Femur (tissue), 1 donor: ENCODE measurements around the gene PSME4.
A peak's percentile ranks its signal among the peaks of the same experiment; 100 is the strongest.

Source experiments
- DNase-seq: peaks from one replicate; pipeline ENCODE4 v3.0.0-alpha.2; 2017

The PSME4 gene, protein sequence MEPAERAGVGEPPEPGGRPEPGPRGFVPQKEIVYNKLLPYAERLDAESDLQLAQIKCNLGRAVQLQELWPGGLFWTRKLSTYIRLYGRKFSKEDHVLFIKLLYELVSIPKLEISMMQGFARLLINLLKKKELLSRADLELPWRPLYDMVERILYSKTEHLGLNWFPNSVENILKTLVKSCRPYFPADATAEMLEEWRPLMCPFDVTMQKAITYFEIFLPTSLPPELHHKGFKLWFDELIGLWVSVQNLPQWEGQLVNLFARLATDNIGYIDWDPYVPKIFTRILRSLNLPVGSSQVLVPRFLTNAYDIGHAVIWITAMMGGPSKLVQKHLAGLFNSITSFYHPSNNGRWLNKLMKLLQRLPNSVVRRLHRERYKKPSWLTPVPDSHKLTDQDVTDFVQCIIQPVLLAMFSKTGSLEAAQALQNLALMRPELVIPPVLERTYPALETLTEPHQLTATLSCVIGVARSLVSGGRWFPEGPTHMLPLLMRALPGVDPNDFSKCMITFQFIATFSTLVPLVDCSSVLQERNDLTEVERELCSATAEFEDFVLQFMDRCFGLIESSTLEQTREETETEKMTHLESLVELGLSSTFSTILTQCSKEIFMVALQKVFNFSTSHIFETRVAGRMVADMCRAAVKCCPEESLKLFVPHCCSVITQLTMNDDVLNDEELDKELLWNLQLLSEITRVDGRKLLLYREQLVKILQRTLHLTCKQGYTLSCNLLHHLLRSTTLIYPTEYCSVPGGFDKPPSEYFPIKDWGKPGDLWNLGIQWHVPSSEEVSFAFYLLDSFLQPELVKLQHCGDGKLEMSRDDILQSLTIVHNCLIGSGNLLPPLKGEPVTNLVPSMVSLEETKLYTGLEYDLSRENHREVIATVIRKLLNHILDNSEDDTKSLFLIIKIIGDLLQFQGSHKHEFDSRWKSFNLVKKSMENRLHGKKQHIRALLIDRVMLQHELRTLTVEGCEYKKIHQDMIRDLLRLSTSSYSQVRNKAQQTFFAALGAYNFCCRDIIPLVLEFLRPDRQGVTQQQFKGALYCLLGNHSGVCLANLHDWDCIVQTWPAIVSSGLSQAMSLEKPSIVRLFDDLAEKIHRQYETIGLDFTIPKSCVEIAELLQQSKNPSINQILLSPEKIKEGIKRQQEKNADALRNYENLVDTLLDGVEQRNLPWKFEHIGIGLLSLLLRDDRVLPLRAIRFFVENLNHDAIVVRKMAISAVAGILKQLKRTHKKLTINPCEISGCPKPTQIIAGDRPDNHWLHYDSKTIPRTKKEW (N-terminal part only)

DNA sequence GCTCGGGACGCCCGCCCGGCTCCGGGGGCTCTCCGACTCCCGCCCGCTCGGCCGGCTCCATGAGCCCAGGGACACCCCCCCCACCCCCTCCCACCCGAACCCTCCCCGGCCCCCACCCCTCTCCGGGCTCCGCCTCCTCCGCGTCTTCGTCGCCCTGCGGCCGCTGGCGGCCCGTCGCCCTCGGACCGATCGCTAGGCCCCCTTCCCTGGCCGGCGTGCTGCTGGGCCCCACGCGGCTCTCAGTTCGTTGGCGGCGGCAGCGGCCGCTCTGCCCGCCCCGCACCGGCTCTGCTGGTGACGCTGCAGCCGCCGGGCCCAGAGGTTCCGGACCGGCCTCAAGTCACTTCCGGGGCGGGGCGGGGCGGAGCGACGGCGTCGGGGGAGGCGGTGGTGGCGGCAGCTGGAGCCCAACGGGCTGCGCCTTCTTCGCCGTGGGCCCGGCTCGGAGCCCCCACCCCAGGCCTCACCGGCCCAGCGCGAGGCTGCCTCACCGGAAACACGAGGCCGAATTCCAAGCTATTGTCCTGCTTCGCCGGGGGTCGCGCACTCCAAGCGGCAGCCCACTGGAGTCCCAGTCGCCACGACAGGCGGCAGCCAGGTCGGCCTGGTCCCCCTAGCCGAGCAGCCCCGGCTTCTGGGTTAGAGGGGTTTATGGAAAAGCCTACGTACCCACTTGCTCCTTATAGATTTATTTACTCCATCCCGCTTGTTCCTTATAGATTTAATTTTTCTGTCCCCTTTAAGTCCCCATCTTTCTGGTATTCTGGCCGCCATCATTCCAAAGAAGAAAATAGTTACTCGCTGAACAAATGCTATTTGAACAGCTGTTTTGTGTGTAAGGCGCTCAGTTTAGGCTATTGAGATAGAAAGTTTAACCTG lies at the start of gene PSME4:
Gene PSME4, minus strand, starts transcription at position 270 of the 879 bp plus-strand sequence. Its CDS starts 209 bp downstream, at position 61.
- DNase-seq, result peak; percentile 97

DNA sequence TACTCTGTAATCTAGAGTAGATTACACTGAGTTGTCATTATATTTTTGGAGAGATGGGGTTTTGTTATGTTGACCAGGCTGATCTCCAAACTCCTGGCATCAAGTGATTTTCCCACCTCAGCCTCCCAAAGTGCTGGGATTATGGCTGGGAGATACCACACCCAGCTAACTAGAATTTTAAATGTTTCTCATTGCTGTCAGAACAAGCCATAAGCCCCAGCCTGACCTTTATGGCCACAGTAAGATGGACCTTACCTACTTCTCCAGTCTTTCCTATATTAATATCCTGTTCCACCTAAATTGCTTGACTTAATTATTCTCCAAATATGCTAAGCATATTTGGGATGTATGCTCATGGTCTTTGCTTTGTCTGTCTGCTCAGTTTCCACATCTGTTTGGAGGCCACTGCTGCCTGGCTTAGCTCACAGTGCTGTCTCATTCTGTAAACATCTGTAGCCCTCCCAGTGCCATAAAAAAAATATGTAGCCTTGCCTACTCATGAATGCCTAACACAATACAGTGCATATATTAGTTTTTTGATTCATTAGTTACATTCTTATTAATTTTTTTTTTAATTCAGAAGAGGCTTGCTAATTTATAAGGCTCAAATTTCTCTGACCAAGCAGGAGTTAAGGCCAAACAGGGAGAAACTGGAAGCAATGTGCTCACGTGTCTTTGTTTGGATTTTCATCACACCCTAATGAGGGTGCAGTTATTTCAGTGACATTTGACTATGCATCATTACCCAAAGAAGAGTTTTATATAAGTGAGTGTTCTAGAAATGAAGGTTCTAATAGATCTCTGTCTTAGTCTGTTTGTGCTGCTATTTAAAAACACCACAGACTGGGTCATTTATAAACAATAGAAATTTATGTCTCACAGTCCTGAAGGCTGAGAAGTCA lies 45.3 kb upstream of the PSME4 start:
- peak; percentile 28 for DNase-seq

DNA sequence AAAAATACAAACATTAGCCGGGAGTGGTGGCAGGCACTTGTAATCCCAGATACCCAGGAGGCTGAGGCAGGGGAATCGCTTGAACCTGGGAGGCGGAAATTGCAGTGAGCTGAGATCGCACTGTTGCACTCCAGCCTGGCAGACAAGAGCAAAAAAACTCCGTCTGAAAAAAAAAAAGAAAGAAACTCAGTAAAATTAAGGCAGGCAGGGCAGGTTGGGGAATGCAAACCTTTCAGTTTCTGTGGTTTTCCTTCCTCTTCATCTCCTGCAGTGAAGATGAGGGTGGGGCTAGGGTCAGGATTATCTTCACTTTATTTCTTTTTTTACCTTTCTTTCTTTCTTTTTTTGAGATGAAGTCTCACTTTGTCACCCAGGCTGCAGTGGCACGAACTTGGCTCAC lies 43.2 kb upstream of the PSME4 start:
- no peak for DNase-seq

DNA sequence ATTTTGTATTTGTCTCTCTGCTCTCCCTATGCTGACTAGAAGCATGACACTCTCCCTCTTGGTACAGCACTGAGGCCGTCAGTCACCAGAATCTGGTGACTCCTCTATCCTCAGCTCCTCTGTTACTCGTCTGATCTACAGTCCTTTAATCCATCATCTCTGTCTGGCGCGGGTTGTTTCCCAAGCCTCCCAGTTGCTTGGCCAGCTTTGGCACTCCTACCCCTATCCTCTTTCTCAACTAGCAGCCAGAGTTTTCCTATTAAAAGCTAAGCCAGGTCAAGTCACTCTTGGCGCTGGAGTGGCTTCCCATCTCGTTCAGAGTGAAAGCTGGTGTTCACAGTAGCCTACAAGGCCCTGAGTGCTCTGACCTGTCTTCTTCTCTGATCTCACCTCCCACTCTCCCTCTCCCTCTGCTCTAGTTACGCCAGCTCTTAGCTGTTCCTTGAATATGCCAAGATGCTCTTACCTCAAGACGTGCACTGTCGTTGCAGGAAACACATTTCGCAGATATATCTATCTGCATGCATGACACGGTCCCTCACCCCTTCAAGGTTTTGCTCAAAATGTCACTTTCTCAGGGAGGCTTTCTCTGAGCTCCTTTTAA lies 41.8 kb upstream of the PSME4 start:
- no peak for DNase-seq

DNA sequence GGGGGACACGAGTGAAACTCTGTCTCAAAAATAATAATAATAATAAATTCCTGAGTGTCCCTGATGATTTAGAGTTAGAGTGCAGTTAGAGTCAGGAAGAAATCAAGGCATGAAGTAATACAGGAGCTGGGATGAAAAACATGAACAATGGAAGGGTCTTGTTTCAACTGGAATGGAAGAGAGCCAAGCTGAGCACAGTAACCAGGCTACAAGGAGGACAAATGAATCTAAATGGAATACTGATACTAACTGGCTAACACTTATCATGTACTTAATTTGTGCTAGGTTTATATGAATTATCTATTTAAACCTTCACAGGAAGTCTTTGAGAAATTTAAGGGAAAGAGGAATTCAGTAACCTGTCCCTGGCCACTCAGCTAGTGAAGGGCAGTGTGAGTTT lies 38.8 kb upstream of the PSME4 start:
- DNase-seq, result no peak

DNA sequence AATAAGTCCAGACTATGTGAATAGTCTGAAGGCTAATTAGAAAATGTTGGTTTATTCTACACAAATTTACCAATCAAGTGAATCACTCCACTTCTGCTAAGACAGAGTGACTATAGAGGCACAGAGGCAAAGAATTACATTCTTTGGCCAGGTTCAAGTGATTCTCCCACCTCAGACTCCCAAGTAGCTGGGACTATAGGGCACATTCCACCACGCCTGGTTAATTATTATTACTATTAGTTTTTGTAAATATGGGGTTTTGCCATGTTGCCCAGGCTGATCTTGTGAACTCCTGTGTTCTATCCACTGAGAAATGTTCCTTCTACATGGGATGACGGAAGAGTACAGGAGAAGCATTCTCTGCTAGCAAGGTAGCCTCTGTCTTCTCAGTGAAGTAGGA lies 37.6 kb upstream of the PSME4 start:
- no peak for DNase-seq

DNA sequence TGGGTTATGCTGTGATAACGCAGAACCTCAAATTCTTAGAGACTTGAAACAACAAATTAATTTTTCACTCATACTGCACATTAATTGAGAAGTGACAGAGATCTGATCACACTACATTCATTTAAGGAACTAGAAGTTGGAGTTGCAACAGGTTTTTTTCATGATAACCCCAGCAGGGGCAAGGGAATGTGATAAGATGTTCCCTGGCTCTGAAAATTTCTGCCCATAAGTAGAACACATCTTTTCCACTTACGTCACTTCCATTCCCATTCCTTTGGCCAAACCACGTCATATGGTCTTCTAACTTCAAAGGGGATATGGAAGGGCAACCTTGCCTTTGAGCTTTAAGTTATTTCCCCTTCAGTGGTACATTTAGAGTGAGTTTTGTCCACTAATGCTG lies 29.7 kb upstream of the PSME4 start:
- DNase-seq, result no peak

DNA sequence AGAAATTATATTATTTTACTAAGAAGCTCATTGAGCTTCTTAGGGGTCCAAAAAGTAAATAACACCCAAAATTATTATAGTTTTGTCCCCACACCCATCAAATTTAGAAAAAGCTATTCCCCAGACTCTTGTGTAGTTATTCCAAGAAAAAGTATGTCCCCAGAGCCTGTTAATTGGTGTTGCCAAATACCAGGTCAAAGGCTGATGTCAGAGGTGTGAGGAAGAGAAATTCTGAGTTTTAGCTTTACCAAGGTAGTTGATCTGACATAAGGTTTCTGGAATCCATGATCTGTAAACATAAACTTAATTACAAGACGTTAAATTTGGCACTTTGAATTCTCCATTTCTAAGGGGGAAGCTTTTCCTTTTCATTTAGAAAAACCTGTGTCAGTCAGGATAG lies 29.3 kb upstream of the PSME4 start:
- no peak for DNase-seq

DNA sequence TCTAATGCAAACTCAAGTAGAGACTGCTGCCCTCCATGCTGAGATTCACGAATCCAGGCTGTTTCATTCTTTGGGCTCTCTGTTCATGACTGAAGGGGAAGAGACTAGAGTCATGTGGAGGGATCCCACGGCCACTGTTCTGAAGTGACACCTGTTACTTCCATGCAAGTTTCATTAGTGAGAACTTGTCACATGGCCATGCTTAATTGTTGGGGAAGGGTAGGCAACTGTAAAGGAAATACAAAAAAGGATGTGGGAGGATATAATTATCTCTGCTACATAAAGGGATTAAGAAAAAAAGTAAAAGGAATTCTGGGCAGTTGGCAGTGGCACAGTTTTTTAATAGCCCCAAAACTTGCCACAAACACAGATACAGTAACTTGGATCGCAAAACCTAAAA lies 28.0 kb upstream of the PSME4 start:
- DNase-seq, result no peak

DNA sequence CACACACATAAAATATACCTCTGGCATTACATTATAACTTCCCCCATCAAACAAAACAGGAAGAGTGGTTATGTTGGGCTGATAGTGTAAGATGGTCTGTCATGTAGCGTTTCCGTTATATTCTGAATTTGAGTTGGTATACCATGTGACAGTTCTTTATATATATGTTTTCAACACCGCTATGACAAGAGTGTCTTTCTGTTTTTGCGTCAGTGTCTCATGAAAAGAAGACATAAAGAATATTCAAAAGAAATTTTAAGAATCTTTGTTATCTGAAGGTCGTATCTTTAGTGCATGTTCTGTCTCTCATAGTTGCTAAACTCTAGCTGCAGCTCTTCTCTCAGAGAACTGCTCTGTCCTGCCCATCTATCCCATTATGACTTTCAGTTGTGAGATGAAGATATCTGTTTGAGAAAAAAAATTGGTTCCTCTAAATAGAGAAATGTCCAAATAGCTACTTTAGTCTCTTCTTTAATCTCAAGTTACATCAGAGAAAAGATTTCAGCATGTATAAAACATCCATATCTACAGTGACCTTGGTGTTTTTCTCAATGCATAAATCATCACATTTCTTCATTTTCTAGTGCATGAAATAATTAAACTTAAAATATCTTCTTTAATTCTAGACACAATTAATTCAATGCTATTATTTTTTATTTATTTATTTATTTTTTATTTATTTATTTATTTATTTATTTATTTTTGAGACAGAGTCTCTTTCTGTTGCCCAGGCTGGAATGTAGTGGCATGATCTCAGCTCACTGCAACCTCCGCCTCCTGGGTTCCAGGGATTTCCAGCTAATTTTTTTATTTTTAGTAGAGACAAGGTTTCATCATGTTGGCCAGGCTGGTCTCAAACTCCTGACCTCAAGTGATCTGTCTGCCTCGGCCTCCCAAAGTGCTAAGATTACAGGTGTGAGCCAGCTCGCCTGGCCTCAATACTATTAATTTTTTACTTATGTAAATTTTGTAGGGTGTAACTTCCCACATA lies 24.3 kb upstream of the PSME4 start:
- DNase-seq, result no peak

DNA sequence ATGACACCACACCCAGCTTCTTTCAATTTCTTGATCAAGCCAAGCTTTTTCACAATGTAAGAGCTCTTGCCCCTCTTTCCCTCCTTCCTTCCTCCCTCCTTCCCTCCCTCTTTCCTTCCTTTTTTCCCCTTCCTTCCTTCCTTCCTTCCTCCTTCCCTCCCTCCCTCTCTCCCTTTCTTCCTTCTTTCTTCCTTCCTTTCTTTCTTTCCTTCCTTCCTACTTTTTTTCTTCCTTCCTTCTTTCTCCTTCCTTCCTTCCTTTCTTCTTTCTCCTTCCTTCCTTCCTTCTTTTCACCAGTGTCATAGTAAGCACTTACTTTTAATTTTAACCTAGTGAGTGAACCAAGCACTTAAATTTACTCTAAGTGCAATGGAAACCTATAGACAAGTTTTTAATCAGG lies 21.2 kb upstream of the PSME4 start:
- DNase-seq, result no peak

DNA sequence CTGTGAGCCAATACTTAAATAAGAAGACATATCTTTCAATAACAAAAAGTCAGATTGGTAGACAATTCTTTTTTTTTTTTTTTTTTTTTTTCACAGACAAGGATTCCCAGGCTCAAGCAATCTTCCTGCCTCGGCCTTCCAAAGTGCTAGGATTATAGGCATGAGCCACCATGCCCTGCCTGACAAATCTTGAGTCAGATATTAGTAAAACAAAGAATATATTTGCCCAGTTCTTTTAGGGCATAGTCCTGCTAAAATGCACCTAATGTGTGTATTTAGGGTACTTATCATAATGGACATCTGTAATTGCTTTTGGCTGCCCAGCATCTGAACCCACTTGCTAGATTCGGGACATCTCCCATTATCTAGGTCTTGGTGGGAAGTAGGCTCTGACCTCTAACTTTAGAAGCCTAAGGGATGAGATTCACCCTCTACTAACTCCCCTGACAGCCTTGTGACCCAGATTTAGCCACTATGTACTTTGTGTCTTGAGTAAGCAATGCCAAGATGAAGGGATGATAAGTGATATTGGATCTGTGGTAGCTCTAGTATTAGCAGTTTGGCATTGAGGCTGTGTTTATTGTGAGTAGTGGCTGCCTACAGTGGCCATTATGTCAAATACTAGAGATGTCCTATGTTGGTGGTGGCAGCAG lies 18.5 kb upstream of the PSME4 start:
- no peak for DNase-seq

DNA sequence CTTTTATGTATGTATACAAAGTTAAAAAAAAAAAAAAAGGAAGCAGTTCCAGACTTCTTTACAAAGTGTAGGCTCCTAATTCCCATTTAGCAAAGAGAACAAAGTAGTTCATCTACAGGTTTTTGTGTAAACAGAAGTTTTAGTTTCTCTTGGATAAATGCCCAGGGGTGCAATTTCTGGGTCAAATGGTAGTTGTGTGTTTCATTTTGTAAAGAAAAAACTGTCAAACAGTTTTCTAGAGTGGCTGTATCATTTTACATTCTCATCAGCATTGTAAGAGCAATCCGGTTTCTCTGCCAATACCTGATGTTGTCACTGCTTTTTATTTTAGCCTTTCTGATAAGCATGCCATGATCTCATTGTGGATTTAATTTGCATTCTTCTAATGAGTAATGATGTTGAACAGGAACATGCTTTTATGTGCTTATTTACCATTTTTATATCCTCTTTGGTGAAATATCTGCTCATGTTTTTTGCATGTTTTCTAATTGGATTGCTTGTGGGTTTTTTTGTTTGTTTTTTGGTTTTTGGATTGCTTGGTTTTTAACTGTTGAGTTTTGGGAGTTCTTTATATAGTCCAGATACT lies 16.6 kb upstream of the PSME4 start:
- no peak for DNase-seq

DNA sequence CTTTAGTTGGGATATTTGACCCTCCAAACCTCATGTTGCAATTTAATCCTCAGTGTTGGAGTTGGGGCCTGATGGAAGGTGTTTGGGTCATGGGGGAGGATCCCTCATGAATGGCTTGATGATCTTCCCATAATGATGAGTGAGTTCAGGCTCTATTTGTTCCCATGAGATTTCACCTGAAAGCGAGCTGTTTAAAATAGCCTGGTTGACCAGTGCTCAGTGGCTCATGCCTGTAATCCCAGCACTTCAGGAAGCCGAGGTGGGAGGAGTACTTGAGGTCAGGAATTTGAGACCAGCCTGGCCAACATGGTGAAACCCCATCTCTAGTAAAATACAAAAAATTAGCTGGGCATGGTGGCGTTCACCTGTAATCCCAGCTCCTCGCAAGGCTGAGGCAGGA lies 14.9 kb upstream of the PSME4 start:
- DNase-seq, result no peak

DNA sequence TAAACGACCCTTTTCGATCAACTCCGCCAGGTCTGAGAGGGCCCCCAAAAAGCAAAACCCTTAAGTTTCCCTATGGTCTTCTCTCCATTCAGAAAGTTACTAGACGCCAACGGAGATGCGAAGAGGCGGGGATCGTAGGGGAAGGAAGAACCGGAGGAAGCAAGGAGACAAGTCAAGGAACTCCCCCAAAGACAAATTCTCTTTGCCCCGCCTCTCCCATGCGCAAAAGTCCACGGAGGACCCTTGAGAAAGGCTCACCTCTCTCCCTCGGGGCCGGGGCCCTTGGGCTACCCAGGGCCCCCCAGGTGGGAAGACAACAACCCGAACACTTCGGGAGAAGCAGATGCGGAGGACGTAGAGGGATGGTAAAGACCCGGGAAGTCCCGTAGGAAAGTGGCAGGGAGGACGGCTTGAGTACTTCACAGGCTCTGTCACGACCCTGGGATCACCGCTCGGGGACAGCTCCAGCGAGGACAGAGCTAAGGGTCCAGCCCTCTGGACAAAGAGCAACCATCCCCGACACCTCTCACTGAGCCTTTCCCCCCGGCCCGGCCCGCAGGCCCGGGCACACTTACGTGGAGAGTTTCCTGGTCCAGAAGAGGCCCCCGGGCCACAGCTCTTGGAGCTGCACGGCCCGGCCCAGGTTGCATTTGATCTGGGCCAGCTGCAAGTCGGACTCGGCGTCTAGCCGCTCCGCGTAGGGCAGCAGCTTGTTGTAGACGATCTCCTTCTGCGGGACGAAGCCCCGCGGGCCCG lies 647 bp downstream of the PSME4 start:
- peak; percentile 55 for DNase-seq

DNA sequence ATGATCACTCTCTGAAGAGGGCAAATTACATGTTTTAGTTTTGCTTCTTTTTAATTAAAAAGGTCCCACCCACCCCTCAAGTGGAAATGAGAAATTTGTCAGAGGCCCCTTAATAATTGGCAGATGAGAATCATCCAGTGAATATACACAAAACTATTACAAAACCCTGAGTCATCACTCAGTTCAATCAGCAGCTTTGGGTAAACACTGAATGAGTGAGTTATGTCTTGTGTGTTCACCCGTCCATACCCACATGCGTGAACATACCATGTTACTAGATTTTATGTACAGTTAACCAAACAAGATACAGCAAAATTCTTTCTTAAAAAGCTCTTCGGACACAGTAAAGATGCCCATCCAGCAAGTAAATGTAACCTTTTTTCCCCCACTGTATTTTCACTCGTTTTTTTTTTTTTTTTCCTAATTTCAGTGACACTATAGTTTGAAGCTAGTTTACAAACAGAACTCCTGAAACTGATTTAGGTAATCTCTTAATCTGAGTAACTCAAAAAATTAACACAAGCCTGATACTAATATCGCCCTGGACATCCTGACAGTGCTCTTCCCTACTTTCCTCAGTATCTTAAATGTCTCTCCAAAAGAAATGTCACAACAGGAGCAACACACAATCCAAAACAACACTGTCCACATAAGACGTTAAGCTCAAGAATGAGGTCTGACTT lies 1.4 kb downstream of the PSME4 start:
- no peak for DNase-seq
